AG09319 (cell line): ENCODE data around the gene SH2D3C.

Experiments
- DNase-seq: peaks from one replicate; pipeline ENCODE4 v3.0.0-alpha.2; 2010; ENCODE audit warnings: low read depth; ENCODE audit errors: extremely low read depth
- TF ChIP-seq, protein P1 (sequence below): IDR thresholded peaks from 2 replicates; pipeline ENCODE4 v1.5.1; 2011; ENCODE audit warnings: low read depth, mild to moderate bottlenecking, inconsistent platforms, low read length, moderate library complexity

SH2D3C gene

GRCh38 chr9:127772603-127773002 lies 5.9 kb downstream of the SH2D3C start:
- DNase-seq: no peak
- TF ChIP-seq, protein P1, sequence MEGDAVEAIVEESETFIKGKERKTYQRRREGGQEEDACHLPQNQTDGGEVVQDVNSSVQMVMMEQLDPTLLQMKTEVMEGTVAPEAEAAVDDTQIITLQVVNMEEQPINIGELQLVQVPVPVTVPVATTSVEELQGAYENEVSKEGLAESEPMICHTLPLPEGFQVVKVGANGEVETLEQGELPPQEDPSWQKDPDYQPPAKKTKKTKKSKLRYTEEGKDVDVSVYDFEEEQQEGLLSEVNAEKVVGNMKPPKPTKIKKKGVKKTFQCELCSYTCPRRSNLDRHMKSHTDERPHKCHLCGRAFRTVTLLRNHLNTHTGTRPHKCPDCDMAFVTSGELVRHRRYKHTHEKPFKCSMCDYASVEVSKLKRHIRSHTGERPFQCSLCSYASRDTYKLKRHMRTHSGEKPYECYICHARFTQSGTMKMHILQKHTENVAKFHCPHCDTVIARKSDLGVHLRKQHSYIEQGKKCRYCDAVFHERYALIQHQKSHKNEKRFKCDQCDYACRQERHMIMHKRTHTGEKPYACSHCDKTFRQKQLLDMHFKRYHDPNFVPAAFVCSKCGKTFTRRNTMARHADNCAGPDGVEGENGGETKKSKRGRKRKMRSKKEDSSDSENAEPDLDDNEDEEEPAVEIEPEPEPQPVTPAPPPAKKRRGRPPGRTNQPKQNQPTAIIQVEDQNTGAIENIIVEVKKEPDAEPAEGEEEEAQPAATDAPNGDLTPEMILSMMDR: no peak

- DNase-seq: no peak
Observed at GRCh38 chr9:127771570-127772189, 6.8 kb downstream of the SH2D3C start.

DNA sequence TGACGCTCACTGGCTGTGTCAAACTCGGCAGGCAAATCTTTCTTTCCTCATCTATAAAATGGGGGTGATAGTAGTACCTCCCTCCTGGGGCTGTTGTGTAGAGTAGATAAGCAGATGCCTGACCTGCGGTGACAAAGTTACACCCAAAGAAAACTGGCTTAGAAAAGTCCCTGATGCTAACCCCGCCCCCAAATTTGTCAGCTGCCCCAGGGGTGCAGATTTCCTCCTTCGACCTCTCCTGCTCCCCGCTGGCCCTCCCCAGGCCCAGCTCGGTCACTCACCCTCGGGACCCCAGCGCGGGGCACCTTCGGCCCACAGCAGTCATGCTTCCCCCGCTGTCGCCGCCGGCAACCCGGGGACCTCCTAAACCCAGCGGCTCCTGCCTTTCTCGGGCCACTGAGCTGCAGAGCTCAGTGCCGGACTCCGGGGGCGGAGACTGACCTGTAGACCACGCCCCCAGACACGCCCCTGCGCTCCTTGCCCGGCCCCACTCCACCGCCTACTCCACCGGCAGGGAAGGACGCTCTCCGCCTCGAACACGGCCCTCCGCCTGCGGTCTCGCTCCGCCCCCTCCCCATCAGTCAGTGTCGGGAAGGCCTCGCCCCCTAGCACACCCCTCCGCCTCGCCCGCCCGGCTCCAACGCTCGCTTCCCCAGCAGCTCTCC lies 7.4 kb downstream of the SH2D3C start:
- DNase-seq: peak; percentile 87

More at GRCh38 chr9:127771570-127772189, 6.8 kb downstream of the SH2D3C start:
- TF ChIP-seq, protein P1: no peak

DNA sequence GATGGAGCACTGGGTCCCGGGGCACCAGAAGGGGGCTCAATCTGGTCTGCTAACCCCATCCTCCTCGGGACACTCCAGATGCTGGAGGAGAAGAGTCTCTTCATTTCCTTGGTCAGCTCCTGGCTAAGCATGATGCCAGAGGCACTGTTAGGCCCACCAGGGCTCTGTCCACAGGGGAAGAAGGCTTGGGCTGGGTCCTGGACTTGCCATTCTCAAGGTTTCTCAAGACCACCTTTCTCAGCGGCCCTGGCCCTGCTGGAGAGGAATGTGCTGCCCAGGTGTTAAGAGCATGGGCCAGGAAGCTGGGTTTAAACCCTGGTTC lies 7.9 kb downstream of the SH2D3C start:
- TF ChIP-seq, protein P1: no peak
- no peak for DNase-seq

More for the DNA sequence above, 7.4 kb downstream of the SH2D3C start:
- TF ChIP-seq, protein P1: no peak

GRCh38 chr9:127769929-127770582 lies 8.4 kb downstream of the SH2D3C start:
- TF ChIP-seq, protein P1: no peak
- DNase-seq: no peak

- TF ChIP-seq, protein P1: no peak
Observed at GRCh38 chr9:127769101-127769500, 9.4 kb downstream of the SH2D3C start.

DNA sequence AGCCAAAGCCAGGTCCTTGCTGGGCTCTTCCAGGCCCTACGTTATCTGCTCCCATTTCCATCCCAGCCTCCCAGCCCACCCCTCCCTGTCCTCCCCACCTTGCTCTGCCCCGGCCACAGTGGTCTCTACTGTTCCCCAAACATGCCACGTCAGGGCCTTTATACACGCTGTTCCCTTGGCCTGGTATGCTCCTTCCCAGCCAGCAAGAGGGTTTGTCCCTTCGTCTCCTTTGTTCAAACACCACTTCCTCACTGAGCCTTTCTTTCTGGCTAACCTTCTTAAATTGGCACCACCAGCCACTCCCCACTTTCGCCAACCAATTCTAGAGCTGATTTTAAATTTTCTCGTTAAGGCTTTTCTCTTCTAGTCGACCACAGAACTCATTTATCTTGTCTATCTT lies 9.8 kb downstream of the SH2D3C start:
- no peak for DNase-seq
- TF ChIP-seq, protein P1: no peak

More at GRCh38 chr9:127769101-127769500, 9.4 kb downstream of the SH2D3C start:
- DNase-seq: no peak
